Activated CD8-positive, alpha-beta memory T cell treated with anti-CD3 and anti-CD28 coated beads for 36 hours (primary cell): ENCODE data around the gene KDM4D. TPM values are rescaled to one million over a fixed set of nuclear protein-coding genes. Genes with fewer than 3 reads are reported as not detected.
"Not testable (repeated sequence)": the region's sequence is repeated elsewhere in the genome, so short reads cannot be mapped to it uniquely, and the experiment has no call there.

ENCODE experiments used
- CTCF ChIA-PET: fragments of 350-600 bp; sonication (Branson Sonifier 250); formaldehyde crosslinking; loops from one replicate; lab custom pipeline; 2021; ENCODE audit warnings: antibody characterized with exemption; lab: Charles Lee
- POLR2A ChIA-PET: fragments of 350-600 bp; sonication (Branson Sonifier 250); formaldehyde crosslinking; loops from one replicate; lab custom pipeline; 2021; ENCODE audit warnings: antibody characterized with exemption; lab: Charles Lee
- total RNA-seq, 2 experiments: library from RNA; stranded (reverse); gene quantifications; one replicate each; pipeline ENCODE4 v1.2.3, GENCODE V29; 2021

KDM4D gene
- 1 to 10 TPM in 1 of 2 experiments, under 1 TPM in 1; 0.95 to 1.3 TPM for total RNA-seq

DNA sequence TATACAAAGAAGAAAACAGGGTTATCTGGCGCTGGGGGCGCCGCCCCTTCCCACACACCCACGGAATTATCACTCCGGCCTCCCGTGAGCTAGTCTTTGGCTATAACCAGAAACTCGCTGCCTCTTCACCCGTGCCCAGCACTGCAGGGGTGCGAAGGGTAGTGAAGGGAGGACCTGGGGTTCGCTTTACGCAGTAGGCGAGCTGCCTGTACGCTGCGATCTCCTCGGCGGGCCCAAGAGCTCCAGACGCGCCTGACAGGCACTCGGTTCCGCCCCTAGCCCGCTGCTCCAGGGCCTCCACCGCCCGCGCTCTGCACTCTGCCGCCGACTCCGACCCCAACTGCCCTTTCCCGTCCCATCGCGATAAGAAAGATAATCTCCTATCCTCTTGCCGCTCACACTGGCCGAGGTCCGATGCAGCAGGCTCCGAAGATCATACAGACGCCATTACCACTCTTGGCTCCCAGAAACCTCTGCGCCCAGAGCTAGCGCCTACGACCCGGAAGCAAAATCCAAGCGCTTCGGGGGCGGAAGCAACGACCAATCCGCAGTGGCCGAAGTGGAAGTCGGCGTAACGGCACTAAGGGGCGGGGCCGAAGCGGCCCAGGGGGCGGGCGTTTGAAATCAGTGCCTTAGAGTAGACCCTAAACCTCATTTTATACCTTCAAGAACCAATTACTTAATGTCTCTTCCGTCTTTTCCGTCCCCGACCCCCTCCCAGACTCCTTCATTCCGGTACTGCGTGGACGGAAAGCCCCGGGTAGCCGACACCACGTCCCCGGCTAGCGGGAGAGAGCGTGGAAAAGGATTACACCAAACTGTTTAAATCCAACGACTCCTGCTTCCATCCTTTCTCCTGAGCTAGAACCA lies at the start of gene KDM4D, which contains the start of gene CWC15:
KDM4D (plus strand) TSS at position 611 of the 870 bp plus-strand sequence. CDS start 23,664 bp downstream, outside the sequence.
CWC15 (minus strand) TSS at position 458 of the 870 bp plus-strand sequence. CDS start 1,371 bp downstream, outside the sequence.
- CTCF ChIA-PET, result interaction anchor here (1.6 kb wide), 1 partner anchor 94 kb away, joined by 5 read pairs; the partner anchor contains the start of gene SRSF8
- POLR2A ChIA-PET, result interaction anchor here (0.6 to 1.0 kb wide), 6 partner anchors 12 to 1451 kb away, joined by 3 to 4 read pairs (median 3); no protein-coding TSS in a partner anchor

GRCh38 chr11:94924171-94924572 lies 49.3 kb upstream of the KDM4D start:
- POLR2A ChIA-PET, result no interaction called here
- CTCF ChIA-PET, result interaction anchor here (0.6 kb wide), 1 partner anchor 380 kb away, joined by 3 read pairs; no protein-coding TSS in a partner anchor

DNA sequence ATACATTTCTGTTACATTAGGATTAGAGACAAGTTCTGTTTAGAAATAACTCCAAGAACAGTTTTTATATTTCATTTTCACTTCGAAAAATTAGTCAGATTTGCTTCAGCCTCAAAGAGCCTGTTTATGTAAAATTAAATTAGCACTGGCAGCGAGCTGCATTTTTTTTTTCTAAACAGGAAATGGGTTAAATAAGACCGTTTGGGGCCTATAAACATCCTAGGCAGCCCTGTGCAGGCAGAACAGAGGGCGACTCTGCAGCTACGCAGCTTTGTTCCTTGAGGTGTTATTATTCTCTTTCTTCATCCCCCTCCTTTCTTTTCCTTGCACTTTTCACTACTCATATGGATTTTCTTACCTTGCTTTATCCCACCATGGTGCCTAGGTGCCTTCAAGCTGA lies 48.9 kb upstream of the KDM4D start:
- ChIA-PET POLR2A (interaction anchor here (0.5 kb wide), 1 partner anchor 1539 kb away, joined by 4 read pairs; no protein-coding TSS in a partner anchor), CTCF (interaction anchor here (0.6 kb wide), 1 partner anchor 379 kb away, joined by 3 read pairs; no protein-coding TSS in a partner anchor)

- POLR2A ChIA-PET, result interaction anchor here (0.5 kb wide), 1 partner anchor 1538 kb away, joined by 4 read pairs; no protein-coding TSS in a partner anchor
- CTCF ChIA-PET, result no interaction called here
These were observed 47.9 kb upstream of the KDM4D start for GRCh38 chr11:94925422-94926270.

DNA sequence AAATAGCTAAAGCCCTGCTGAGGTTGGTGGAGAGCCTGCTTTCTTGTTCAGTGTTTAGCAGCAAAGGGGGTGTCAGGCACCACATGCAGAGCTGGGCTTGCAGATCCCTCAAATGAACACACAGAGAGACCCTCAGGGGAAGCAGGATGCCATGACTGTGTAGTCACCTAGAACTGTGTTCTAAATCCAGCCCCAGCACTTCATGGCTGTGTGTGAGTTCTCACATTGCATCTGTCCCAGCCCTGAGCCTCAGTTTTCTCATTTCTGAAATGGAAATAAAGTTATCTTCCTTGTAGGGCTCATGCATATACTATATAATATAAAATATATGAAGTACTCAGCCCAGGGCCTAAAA lies 47.3 kb upstream of the KDM4D start:
- POLR2A ChIA-PET, result no interaction called here
- CTCF ChIA-PET, result no interaction called here

GRCh38 chr11:94926698-94927237 lies 46.7 kb upstream of the KDM4D start:
- ChIA-PET CTCF (no interaction called here), POLR2A (no interaction called here)

- CTCF ChIA-PET, result no interaction called here
- POLR2A ChIA-PET, result no interaction called here
These were observed 45.2 kb upstream of the KDM4D start for GRCh38 chr11:94928117-94928990.

- POLR2A ChIA-PET, CTCF ChIA-PET: not testable (repeated sequence)
These were observed 41.4 kb upstream of the KDM4D start for GRCh38 chr11:94932072-94932471.

GRCh38 chr11:94932503-94932902 lies 41.0 kb upstream of the KDM4D start:
- ChIA-PET CTCF (no interaction called here), POLR2A (no interaction called here)

- CTCF ChIA-PET, result interaction anchor here (0.6 kb wide), 1 partner anchor 134 kb away, joined by 3 read pairs; no protein-coding TSS in a partner anchor
- POLR2A ChIA-PET, result no interaction called here
These were observed 40.0 kb upstream of the KDM4D start for GRCh38 chr11:94933223-94934130.

GRCh38 chr11:94934362-94934761 lies 39.1 kb upstream of the KDM4D start:
- POLR2A ChIA-PET, result no interaction called here
- CTCF ChIA-PET, result interaction anchor here (0.6 kb wide), 1 partner anchor 133 kb away, joined by 3 read pairs; no protein-coding TSS in a partner anchor

- CTCF ChIA-PET, result no interaction called here
- POLR2A ChIA-PET, result no interaction called here
These were observed 38.7 kb upstream of the KDM4D start for GRCh38 chr11:94934846-94935245.

DNA sequence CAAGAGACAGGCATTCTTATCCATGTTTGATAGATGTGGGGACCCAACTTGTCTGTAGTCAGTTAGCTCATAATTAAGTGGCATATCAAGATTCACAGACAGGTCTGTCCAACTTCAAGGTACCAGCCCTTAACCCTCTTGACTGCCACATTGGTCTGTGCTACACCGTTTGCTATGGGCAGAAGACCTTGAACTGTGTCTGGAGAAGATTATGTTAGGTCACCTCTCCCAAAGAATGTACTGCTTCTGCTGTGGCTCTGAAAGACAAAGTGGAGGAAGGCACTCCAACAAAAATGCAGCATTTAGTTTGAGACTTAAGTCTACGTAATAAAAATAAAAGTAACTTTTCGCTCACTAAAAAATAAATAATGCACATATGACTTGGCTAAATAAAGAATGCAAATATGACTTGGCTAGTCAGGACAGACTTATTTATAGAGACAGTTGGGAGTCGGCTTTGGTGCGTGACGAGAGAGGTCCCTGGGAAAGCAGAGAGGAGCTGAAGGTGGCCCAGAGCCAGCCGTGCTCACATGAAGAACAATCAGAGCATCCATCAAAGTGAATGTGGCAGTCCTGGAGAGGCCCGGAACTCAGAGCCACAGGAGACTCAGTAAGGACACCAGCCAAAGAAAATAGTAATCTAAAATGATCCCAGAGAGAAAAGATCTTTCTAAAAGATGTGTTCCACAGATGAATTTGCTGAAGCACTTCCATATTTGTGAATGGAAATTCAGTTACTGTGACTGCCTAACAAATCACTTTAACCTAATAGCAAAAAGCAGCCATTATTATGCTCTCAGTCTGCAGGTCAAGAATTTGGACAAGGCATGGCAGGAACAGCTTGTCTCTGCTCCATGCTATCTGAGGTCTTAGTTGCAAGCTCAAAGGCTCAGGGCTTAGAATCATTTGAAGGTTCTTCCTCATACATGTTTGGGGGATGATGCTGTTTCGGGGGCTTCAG lies 35.1 kb upstream of the KDM4D start:
- POLR2A ChIA-PET, result no interaction called here

DNA sequence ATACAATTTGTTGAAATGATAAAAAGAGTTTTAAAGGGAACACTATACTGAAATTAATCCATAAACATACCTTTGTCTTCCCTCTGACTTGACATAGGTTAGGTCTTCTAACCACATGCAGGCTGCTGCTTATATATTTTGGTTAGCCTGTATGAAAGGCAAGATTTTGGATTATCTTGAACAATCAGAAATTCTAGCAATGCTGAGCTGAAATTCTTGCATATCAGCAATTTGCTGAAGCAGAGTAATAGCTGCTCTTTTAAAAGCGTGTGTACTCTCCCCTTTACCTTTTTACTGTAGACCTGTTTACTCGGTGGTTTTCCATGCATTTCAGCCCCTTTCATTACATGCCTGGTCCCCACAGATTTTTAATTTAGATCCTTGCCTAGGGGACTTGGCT lies 34.2 kb upstream of the KDM4D start:
- POLR2A ChIA-PET, result no interaction called here
- CTCF ChIA-PET, result no interaction called here

More for the DNA sequence above, 35.1 kb upstream of the KDM4D start:
- CTCF ChIA-PET, result no interaction called here

DNA sequence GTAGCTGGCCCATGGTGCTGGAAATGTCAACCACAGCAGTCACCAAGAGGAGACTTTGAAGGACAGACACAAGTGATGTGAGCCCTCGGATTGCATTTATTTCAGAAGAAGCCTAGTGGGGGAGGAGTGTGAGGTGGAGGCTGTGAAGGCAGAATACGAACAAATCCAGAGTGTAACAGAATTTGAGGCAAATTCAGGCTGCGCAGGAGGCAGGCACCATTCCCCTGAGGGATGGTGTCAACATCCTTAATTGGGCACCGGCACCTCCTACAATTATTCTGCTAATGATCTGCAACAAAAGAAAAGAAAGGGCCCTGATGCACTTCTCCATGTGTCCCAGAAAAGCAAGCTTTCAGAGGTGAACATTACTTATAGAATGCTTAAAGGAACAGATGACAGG lies 32.4 kb upstream of the KDM4D start:
- POLR2A ChIA-PET, result no interaction called here
- CTCF ChIA-PET, result no interaction called here

GRCh38 chr11:94946812-94947211 lies 26.7 kb upstream of the KDM4D start:
- ChIA-PET CTCF (no interaction called here), POLR2A (no interaction called here)
